ACHN (cell line): Measurements from ENCODE around the gene DMAC2L.
"Not testable (repeated sequence)": the region's sequence is repeated elsewhere in the genome, so short reads cannot be mapped to it uniquely, and the experiment has no call there.

Experiments
- DNase-seq: peaks from one replicate; pipeline ENCODE4 v3.0.0-alpha.2; 2015
- in situ Hi-C: cut with HindIII; loops from 2 replicates; pipeline ENCODE4 v1.10.0; 2017; ENCODE audit warnings: low sequenced_read_pairs, low pct_ligation_motif_present, low pct_unique_long_range_greater_than_20kb

DMAC2L gene, protein sequence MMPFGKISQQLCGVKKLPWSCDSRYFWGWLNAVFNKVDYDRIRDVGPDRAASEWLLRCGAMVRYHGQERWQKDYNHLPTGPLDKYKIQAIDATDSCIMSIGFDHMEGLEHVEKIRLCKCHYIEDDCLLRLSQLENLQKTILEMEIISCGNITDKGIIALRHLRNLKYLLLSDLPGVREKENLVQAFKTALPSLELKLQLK

DNA sequence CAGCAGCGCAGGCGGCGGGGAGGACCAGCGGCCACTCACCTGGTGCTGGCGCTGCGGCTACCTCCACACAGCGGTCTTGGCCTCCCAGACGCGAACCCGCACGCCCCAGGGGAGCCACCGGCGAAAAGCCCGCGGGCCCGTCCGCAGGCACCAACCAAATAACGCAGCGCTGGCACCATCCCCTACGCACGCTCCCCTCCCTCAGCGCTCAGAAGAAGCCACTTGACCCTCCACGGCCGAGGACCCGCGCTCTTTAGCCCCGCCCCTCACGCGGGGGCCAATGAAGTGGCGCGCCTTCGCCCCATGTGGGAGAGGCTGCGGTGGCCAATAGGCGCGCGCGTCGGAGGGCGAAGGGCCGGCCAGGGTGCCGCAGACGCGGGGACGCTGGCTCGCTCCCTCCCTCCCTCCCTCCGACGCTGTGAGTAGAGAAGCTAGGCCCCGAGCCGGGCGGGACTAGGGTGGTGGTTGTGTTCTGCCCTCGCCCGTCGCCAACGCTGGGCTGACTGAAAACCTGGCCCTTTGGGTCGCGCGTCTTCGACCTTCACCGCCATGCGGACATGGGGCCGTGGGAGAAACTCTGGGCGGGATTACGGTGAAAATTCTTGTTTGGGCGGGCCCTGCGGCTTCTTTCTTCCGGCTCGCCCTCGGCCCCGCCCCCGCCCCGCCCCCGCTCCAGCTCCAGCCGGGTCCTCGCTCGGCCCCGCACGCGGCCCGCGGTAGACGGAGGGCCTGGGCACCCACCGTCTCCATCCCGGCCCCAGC is at the start of gene DMAC2L, which contains the start of gene L2HGDH:
TSS of gene DMAC2L (plus strand) at position 353 of the 762 bp plus-strand sequence. CDS start 9,164 bp downstream, outside the sequence.
TSS of gene L2HGDH (minus strand) at position 258 of the 762 bp plus-strand sequence. CDS start at position 179, 79 bp downstream.
- DNase-seq: peak; percentile 93
- in situ Hi-C loops: no loop called here

DNA sequence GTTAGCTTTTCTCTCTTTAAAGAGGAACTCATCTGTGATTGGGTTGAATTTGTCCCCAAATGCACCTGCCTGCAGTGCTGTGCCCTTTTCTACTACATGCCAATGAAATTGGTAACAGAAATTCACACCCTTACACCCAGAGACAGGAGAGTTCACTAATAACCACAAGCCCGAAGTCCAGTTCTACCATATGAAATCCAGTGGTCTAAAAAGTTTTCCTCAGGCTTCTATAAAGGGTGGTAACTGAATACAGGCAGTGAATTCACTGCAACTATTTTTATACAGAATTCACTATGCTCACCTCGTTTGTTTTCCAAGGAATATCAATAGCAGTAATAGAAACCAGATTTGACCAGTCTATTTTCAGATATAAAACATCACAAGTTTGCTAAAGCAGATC is 49.3 kb upstream of the DMAC2L start:
- DNase-seq: no peak
- in situ Hi-C loops: no loop called here

DNA sequence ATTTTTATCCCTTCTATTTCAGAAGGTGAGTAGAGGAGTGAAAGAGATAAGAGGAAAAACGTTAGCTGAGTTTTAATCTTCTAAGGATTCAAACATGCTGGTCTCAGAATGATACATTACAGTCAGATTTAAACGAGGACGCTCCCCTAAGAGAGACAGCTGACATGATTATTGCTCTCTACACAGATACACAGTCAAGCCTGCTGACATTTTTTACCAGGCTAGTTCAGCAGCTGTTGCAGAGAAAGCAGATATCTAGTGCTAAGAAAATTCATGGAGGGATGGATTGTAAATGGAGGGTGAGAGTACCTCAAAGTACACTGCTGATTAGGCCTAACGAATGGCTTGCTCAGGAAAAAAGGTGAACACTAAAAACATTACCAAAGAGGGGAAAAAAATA is 48.8 kb upstream of the DMAC2L start:
- DNase-seq: no peak
- in situ Hi-C loops: no loop called here

DNA sequence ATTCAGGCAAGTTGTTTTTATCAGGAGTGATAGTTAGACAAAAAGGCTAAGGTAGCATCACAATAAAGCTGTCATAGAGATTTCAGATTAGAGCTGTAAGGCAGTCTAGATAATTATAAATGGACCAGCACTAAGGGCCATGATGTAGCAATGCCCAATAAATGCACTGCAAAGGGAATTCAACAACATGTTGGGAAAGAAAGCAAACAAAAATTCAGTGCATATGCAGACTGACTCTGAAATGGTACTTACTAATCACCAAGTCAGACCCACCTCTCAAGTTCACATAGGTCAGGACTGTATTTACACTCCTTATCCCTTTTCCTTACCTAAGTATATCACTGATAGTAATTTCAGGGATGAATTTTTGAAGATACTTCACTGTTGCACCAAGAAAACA is 47.1 kb upstream of the DMAC2L start:
- DNase-seq: no peak
- in situ Hi-C loops: no loop called here

DNA sequence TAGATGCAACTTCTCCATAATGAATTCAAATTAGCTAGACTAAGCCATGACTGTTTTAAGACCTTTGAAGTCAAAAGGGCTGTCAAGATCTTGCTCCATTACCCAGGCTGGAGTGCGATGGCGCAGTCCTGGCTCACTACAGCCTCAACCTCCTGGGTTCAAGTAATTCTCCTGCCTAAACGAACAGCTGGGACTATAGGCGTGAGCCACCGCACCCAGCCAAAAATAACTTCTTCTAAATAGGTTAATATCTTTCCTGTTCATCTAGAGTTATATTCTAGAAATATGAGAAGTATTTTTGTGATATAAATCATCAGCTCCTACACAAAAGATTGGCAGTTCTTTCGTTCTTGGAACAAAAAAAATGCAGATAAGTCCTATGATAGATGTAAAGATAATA is 41.2 kb upstream of the DMAC2L start:
- DNase-seq: no peak
- in situ Hi-C loops: no loop called here

DNA sequence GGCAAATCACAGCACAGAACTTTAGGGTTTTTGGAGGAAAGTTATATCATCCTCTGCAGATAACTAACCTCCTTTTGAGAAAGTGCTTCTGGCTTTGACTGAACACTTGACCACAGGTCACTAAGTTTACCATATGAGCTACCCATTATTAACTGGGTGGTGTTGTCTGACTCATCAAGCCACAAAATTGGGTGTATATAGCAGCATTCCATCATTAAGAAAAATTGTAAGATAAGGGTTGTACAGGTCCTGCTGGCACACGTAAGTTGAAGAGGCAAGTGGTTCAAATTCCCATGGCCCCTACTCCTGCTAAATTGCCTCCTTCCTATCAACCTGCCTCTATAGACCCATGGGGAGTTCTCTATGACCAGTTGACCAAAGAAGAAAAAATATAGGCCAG is 39.6 kb upstream of the DMAC2L start:
- no peak for DNase-seq

DNA sequence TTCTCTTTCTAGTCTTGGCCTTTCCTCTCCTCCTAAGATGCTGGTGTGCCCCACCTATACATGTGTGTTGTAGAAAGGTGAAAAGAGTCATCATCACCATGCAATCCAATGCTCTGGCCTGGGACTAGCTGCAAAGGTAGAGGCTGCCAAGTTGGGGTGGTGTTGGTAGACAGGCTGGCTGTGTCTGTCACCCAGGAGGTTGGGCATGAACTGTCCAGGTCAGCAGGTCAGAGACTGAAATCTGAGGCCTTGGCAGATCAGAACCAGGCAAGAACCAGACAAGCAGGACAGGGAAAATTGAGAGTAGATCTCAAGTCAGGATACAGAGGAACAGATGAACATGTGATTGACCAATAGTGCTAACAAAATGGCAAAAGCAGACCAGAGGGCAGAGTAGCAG is 26.3 kb upstream of the DMAC2L start:
- DNase-seq: no peak
- in situ Hi-C loops: no loop called here

More for the DNA sequence above, 39.6 kb upstream of the DMAC2L start:
- in situ Hi-C loops: no loop called here

DNA sequence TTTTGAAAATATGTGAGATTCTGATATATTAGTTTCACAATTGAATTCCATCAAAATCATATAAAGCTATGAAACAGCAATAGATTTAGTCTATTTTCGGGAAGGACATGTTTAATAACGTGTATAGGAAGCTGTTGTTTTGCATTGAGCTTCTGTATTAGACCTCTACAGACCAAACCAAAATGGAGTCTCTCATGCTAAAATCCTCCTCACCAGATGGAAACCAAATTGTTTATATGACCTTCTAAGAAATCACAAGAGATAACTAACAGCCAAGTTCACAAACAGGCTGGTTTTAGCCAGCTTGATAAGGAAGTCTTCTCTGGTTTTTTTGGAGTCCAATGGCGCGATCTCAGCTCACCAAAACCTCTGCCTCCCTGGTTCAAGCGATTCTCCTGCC is 24.0 kb upstream of the DMAC2L start:
- no peak for DNase-seq
- in situ Hi-C loops: no loop called here

DNA sequence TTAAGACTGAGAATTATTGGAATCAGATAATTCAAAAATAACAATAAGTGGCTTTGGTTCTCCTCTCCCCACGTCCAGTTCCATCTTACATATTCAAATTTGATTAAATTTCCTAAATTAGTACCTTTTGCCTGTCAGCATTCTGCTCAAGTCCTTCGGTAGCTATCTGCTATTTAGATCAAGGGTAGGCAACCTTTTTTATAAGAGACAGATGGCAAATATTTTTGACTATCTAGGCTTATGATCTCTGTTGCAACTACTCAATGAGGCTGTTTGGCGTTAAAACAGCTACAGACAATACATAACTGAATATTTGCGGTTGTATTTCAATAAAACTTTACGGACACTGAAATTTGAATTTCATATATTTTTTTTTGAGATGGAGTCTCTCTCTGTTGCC is 21.8 kb upstream of the DMAC2L start:
- in situ Hi-C loops: no loop called here
- no peak for DNase-seq

DNA sequence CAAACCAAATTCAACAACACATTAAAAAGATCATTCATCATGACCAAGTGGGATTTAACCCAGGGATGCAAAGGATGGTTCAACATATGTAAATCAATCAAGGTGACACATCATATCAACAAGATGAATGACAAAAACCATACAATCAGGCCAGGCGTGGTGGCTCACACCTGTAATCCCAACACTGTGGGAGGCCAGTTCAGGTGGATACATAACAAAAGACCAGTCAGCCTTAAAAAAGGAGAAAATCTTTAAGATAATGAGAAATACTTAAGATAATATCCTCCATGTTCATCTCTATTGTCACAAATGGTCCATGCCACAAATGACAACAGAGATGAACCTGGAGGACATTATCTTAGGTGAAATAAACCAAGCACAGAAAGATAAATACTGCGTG is 12.5 kb upstream of the DMAC2L start:
- no peak for DNase-seq
- in situ Hi-C loops: no loop called here

DNA sequence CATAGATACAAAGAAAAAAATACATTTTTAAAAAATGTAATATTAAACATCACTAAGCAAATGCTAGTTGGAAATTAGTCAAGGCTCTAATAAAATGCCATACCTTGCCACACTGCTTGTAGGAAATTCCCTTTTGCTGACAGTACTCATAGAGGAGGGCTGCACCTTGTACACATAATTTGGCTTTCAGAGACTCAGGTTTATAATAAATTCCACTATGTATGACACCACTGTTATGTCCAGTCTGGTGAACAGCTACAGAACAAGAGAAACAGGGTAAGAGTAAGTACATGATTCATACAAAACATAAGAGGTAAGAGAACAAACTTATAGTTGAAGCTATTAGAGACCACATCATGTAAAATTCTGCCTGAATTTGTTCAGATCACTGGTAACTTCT is 10.2 kb upstream of the DMAC2L start:
- in situ Hi-C loops: no loop called here
- no peak for DNase-seq

DNA sequence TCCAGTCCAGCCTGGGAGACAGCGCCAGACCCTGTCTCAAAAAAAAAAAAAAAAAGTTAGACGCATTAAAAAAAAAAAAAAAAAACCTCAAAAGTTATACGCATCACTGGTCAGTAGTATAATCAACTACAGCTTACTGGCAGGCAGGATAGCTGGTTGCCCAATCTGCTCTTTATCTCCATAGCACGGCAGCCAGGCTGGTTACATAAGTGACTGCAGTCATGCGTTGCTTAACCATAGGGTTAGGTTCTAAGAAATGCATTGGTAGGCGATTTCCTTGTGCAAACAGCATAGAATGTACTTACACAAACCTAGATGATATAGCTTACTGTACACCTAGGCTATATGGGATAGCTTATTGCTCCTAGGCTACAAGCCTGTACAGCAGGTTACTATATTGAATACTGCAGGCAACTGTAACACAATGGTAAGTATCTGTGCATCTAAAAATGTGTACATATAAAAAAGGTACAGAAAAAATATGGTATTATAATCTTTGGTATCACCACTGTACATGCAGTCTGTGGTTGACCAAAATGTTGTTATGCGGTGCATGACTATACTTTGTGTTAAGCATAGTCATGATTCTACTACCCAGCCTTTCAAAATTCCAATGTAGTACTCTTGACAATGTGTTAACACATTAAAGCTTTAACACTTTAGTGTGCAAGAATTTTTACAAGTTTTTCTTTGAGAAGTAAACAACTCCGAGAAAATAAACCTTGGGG is 8.2 kb upstream of the DMAC2L start:
- in situ Hi-C loops: no loop called here
- peak; percentile 86 for DNase-seq

DNA sequence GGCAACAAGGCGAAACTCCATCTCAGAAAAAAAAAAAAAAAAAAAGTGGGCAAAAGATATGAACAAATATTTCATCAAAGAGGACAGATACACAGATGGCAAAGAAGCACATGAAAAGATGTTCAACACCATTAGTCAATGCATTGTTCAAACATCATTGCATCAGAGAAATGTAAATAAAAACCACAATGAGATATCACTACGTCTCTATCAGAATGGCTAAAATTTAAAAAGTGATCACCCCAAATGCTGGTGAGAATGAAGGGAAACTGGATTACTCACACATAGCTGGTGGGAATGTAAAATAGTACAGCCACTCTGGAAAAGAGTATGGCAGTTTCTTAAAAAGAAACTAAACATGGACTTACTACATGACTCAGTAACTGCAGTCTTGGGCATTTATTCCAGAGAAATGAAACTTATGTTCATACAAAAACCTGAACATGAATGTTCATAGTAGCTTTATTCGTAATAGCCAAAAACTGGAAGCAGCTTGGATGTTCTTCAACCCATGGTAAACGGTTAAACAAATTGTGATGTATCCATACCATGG is 3.7 kb upstream of the DMAC2L start:
- DNase-seq: no peak
- in situ Hi-C loops: no loop called here

DNA sequence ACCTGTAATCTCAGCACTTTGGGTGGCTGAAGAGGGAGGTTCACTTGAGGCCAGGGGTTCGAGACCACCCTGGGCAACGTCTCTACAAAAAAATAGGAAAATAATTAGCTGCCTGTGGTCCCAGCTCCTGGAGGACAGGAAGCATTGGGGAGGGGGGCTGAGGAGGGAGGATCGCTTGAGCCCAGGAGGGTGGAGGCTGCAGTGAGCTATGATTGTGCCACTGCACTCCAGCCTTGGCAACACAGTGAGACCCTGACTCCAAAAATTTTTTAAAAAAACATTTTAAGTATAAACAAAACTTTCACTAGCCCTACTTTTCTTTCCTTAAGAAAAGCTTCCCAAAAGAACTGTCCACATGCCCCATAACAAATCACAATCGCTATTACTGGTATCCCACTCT is 1.7 kb upstream of the DMAC2L start:
- in situ Hi-C loops: no loop called here

DNA sequence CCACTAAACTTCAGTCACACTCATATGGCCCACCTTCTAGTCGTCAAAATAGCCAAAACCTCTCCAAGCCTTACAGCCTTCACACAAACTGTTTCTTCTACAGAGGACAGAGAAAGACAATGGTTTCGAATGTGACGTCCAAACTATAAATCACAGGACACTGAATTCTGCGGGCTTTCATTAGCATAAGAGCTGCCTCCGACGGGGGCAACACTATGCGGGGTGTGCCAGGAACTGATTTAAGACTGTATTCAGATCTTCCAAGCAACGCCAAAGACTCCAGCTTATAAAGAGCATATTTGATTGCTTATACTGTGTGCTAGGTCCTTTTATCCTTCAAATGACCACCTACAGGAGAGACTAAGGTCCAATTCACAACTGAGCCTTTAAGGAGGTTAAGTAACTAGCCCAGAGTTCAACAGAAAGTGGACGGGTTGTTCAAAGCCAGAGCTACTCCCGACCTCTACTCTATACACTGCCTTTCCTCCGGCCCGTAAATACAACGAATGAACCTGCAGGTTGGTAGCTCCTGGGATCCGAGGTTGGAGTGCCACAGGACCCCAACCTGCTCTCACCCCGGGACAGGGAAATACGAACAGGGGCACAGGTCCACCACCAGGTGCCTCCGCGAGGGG is 670 bp upstream of the DMAC2L start:
- no peak for DNase-seq
- in situ Hi-C loops: no loop called here

More for the DNA sequence above, 1.7 kb upstream of the DMAC2L start:
- DNase-seq: no peak

DNA sequence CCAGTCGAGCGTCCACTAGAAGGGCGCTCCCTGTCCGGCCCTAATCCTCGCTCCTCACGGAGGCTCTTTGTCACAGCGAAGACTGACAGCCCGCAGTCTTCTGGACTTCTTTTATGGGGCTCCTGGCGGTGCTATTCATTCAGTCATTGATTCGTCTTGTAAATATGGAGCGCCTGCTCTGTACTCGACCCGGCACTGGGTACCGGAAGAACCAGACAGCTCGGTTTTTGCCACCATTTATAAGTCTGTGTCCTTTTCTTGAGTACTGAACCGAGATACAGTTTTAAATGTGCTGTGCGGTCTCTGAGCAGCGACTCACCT is 570 bp downstream of the DMAC2L start:
- in situ Hi-C loops: no loop called here
- no peak for DNase-seq

DNA sequence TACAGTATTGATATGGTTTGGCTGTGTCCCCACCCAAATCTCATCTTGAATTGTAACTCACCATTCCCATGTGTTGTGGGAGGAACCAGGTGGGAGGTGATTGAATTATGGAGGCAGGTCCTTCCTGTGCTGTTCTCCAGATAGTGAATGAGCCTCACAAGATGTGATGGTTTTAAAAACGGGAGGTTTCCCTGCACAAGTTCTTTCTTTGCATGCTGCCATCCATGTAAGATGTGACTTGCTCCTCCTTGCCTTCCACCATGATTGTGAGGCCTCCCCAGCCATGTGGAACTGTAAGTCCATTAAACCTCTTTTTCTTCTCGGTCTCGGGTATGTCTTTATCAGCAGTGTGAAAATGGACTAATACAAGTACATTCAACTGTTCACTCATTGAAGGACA is 2.0 kb downstream of the DMAC2L start:
- DNase-seq, in situ Hi-C loops: not testable (repeated sequence)

DNA sequence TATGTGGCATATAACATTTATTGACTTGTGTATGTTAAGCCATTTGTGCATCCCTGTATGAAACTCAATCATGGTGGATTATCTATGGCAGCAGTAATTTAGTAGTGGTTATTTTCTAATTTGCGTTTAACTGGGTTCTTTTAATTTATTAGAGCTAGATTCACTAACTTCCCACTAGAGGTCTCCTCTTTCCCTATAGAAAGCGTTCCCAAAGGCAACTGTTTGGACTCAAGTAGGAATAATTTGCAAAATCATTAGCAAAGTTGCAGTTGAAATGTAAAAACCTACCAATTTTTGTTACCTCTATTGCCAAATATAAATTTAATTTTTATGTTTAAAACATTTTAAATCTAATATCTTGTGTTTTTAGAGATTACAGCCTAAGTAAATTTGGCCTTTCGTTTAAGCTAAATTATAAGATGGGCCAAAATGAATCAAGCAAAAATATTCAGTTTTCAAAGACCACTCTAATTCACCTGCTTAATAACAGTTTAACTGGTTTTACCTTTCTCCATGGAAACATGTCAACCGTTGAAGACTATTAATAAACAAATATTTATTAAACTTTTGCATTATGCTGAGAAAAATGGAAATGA is 6.0 kb downstream of the DMAC2L start:
- peak; percentile 38 for DNase-seq
- in situ Hi-C loops: no loop called here

DNA sequence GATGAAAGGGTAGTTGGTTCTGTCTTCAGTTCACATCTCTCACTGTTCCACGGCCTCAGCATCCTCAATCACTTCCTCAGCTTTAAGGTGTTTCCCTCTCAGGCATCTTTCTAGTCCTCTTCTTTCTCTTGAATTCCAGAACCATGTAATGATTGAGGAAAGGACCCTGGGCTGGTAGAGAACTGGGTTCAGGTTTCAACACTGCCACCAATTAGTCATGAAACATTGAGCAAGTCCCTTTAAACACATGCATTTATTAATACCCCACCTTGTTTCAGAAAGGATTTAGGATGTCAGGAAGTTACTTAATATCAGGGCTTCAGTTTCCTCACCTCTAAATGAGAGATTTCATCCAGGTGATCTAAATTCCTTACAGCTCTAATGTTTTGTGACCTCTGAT is 7.2 kb downstream of the DMAC2L start:
- no peak for DNase-seq
- in situ Hi-C loops: no loop called here
